Raji (cell line): Measurements from ENCODE around the gene FAM241B.

Source experiments
- POLR2A ChIP-seq: IDR thresholded peaks from 2 replicates; pipeline ENCODE4 v1.6.1; 2011; ENCODE audit warnings: low read depth, low read length, control low read depth; ENCODE audit not compliant: insufficient read depth

FAM241B gene

DNA sequence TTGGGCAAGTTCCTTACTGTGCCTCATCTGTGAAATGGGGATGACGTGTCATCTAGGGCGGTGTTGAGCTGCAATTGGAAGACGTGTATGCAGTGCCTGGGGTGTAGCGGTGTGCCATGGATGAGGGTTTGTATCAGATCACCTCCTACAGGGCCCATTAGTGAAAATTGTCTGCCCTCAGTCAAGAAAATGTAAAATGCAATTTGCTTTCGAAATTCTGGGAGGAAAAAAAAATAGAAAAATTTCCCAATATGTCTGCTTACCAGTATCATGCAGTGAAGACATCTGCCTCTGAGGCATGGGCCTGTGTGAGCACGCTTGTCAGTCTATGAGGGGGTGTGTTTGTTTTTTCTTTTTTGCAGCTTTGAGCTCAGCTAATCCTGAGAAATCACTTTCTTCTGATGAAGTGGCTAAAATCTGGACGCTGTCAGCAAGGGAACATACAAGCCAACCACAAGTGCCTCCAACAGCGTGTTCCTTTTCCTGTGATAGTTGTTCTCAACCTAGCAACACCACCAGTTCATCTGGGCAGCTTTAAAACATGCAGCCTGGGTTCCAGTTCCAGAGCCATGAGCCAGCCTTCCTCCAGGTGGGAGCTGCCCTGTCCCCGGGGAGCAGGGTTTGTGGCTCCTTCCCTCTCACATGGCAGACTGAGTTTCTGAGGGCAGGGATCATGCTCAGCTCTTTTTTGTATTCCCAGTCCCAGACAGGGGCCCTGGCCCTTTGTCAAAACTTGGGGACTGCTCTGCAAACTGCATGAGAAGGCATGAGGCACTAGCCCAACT, 10.3 kb downstream of the FAM241B start:
- no peak for TF ChIP-seq POLR2A

GRCh38 chr10:69641261-69641980, 11.4 kb downstream of the FAM241B start:
- TF ChIP-seq POLR2A = no peak

DNA sequence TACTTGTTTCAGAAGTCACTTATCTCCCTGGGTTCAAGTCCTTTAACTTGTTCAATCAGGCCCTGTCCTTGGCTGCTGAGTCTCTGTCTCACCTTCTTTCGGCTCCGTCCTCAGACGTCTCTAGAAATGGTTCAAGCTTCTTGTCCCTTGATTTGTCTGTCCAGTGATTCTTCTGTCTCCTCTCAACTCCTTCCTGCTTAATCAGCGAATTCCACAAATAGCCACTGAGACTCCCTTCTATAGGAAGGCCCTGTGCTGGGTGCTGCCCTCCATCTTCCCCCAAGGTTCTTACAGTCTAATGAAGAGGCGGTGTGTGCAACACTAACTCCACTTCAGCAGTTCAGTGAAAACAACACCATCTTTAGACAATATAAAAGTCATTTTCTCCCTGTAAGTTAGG, 12.7 kb downstream of the FAM241B start:
- no peak for TF ChIP-seq POLR2A

GRCh38 chr10:69643779-69644657, 14.0 kb downstream of the FAM241B start:
- TF ChIP-seq POLR2A = no peak

DNA sequence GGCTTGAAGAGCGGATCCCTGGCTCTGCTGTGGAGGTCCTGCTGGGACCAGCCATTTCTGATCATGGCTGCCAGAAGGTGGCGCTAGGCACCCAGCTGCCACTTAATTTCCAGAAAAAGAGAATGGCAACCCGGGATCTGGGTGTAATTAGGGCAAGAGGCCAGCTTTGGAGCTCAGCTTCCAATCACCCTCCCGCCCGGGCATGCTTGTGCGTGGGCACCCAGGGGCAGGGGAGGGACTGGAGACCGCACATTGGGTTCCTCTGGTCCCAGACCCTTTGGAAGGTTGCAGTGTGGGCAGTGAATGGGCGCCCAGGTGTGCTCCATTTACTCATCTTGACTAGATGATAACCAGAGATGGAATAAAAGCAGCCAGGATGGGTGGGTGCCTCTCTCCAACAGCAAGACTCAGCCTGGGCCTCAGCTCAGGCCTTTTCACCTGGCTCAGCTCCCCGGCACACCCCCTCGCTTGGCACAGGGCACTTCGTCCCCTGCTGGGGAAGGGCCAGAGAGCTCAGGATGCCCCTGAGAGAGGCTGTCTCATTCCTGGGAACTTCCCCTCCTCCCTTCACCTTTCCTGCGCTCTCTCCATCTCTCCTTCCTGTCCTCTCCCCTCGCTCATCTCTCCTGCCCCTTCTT, 14.7 kb downstream of the FAM241B start:
- TF ChIP-seq POLR2A = no peak

GRCh38 chr10:69645296-69646184, 15.5 kb downstream of the FAM241B start:
- no peak for TF ChIP-seq POLR2A

DNA sequence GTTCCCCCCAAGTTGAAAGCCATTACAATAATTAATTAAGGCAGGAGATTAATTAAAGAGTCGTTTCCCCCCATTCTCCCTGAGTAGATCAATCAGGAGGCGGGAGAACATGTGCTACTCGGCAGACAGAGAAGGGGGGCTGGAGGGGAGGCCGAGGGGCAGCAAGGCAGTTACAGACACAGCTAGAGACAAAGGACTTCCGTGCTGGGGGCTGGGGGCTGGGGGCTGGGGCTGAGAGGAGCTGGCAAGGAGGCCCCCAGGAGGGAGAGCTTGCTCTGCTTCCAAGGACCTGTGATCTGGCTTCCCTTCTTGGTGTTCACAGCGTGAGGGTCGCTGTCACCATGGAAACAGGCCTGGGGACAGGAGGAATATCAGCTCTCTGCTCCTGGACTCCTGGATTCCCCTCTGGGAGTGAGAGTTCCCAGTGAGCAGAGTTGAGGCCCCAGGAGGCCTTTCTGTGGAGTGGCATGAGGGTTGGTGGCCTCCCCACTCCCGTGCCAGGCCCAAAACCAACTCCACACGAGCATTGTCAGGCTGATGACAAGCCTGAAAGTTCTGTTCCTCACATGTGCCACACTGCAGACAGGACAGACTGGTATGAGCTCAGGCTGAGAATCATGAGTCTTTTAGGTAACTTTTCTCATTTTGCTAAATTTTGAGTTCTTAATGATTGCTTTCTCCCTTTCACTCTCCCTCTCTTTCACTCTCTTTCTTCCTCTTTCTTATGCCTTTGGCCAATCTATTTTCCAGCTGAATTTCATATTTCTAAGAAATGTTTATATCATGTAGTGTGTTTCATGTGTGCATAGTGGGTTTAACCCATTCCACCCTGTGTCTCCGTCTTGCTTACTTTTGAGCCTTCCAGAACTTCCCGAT, 16.4 kb downstream of the FAM241B start:
- TF ChIP-seq POLR2A = no peak

- no peak for TF ChIP-seq POLR2A
These were observed 17.1 kb downstream of the FAM241B start for GRCh38 chr10:69647126-69647525.

- no peak for TF ChIP-seq POLR2A
These were observed 17.8 kb downstream of the FAM241B start for GRCh38 chr10:69647819-69648218.

GRCh38 chr10:69648461-69648860, 18.4 kb downstream of the FAM241B start:
- TF ChIP-seq POLR2A = no peak

- TF ChIP-seq POLR2A = no peak
These were observed 19.9 kb downstream of the FAM241B start for GRCh38 chr10:69649786-69650550.

- no peak for TF ChIP-seq POLR2A
These were observed 20.7 kb downstream of the FAM241B start for GRCh38 chr10:69650589-69651261.
